ENCODE results near the gene LRP2BP.

LRP2BP gene

GRCh38 chr4:185361872-185362271 lies 33.9 kb downstream of the LRP2BP start:
- TF ChIP-seq, protein P1, sequence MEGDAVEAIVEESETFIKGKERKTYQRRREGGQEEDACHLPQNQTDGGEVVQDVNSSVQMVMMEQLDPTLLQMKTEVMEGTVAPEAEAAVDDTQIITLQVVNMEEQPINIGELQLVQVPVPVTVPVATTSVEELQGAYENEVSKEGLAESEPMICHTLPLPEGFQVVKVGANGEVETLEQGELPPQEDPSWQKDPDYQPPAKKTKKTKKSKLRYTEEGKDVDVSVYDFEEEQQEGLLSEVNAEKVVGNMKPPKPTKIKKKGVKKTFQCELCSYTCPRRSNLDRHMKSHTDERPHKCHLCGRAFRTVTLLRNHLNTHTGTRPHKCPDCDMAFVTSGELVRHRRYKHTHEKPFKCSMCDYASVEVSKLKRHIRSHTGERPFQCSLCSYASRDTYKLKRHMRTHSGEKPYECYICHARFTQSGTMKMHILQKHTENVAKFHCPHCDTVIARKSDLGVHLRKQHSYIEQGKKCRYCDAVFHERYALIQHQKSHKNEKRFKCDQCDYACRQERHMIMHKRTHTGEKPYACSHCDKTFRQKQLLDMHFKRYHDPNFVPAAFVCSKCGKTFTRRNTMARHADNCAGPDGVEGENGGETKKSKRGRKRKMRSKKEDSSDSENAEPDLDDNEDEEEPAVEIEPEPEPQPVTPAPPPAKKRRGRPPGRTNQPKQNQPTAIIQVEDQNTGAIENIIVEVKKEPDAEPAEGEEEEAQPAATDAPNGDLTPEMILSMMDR (IDR thresholded peaks at IDR 0.05; ENCODE audit: low read depth, low read length) = no peak
- no peak overlapping the region for H3K4me3 ChIP-seq (ENCODE audit: low read depth, low read length)

DNA sequence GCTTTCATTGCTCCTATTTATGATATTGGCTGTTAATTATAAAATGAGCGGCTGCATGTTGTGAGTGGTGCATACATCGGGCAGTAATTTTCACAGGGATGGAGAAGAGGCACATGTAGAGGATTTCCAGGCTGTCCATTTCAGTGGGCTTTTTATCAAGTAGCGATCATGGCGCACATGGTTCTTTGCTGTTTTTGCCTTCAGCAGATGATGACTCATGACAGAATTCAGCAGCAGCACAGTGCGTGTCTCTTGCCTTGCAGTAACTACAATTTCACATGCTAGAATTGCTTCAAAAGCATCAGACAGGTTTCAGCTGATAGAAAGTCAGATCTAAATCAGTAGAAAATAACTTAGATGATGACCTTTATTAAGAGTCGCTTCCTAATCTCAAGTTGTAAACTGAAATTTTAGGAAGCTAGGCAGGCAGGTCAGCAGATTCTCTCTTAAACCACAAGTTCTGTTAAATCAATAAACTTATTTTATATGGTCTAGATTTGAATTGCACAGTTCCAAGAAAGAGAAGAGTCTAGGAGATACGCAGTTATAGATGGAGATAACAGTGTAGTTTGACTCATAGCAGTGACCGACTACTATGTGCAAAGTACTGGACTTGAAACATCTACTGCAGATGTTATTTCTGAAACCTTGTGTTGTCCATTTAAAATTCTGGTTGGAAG lies 35.8 kb downstream of the LRP2BP start:
- TF ChIP-seq, protein P1 (IDR thresholded peaks at IDR 0.05; ENCODE audit: low read depth, low read length) = no peak
- no peak overlapping the region for H3K4me3 ChIP-seq (ENCODE audit: low read depth, low read length)

- TF ChIP-seq, protein P1 (IDR thresholded peaks at IDR 0.05; ENCODE audit: low read depth, low read length) = no peak
Observed at GRCh38 chr4:185358959-185359358, 36.8 kb downstream of the LRP2BP start.

DNA sequence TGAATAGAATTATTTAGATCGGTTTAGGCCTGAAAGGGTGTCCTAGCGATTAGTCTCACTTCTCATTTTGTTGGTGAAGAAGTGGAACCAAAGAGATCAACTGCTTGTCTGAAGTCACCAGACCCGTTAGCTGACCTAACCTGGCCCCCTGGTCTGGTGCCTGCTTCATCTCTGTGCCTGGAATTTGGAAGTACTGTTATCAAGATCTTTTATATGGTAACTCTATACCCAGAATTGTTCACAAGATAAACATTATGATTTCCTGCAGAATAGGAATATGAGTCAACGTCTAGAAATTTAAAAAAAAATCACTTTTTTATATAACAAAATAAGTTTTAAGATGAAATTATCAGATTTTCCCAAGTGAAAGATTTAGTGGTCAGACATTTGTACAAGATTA lies 37.2 kb downstream of the LRP2BP start:
- H3K4me3 ChIP-seq (ENCODE audit: low read depth, low read length) = no peak overlapping the region
- TF ChIP-seq, protein P1 (IDR thresholded peaks at IDR 0.05; ENCODE audit: low read depth, low read length) = no peak

More at GRCh38 chr4:185358959-185359358, 36.8 kb downstream of the LRP2BP start:
- no peak overlapping the region for H3K4me3 ChIP-seq (ENCODE audit: low read depth, low read length)

DNA sequence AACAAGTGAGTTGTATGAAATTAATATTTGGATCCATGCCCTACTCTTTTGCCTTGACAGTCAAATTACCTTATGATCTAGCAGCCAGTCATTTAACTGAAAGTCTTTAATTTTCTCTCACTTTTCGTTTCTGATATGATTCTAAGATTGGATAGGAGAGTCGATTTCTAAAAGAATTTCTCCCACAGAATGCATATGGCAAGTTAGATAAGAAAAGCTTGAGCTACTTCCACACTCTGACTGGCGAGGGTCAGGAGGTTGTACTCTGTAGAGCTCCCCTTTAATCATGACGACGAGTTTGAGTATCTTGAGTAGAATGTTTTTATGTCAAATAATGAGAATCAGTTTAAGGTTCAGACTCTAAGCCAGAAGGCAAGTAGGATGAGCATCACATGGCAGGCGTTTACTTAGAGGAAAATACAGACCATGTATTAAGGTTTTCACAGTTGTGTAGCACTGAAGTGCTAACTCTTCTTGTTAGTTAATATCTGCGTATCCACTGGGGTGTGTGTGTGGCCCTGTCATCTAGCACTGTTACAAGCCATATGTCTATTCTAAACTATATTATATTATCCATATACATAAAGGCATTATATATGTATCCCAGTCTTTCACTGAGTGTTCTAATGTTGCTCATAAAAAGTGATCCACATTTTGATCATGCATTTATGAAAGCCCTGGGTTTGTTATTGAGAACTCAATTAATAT lies 37.8 kb downstream of the LRP2BP start:
- H3K4me3 ChIP-seq (ENCODE audit: low read depth, low read length) = no peak overlapping the region
- TF ChIP-seq, protein P1 (IDR thresholded peaks at IDR 0.05; ENCODE audit: low read depth, low read length) = no peak

DNA sequence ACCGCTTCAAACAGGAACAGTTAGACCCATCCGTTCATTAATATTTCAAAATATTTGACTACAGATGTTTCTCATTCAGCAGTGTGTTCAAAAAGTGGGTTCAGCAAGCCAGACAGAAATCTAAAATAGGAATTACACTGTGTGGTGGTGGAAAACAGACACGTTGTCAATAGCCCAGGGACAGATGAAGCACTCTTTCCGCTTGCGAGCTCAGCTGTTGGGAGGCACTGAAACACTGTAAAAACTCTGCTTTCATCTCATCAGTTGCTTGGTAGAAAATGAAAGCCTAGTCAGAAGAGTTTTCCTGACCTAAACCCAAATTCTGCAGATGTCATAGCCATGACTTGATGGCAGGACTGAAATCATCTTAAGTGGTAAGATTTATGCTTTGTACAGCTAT lies 38.5 kb downstream of the LRP2BP start:
- no peak overlapping the region for H3K4me3 ChIP-seq (ENCODE audit: low read depth, low read length)
- TF ChIP-seq, protein P1 (IDR thresholded peaks at IDR 0.05; ENCODE audit: low read depth, low read length) = no peak

GRCh38 chr4:185352741-185353140 lies 43.0 kb downstream of the LRP2BP start:
- H3K4me3 ChIP-seq (ENCODE audit: low read depth, low read length) = no peak overlapping the region
- TF ChIP-seq, protein P1 (IDR thresholded peaks at IDR 0.05; ENCODE audit: low read depth, low read length) = no peak
